GM12873 (cell line): ENCODE data around the gene CAMK1D.

Experiments
- TF ChIP-seq, protein P1 (sequence below): IDR thresholded peaks from 2 replicates; pipeline ENCODE4 v1.5.1; 2012; ENCODE audit warnings: low read depth, mild to moderate bottlenecking, moderate library complexity, low read length, control low read depth; ENCODE audit not compliant: insufficient read depth; ENCODE audit errors: missing control alignments

CAMK1D gene

DNA sequence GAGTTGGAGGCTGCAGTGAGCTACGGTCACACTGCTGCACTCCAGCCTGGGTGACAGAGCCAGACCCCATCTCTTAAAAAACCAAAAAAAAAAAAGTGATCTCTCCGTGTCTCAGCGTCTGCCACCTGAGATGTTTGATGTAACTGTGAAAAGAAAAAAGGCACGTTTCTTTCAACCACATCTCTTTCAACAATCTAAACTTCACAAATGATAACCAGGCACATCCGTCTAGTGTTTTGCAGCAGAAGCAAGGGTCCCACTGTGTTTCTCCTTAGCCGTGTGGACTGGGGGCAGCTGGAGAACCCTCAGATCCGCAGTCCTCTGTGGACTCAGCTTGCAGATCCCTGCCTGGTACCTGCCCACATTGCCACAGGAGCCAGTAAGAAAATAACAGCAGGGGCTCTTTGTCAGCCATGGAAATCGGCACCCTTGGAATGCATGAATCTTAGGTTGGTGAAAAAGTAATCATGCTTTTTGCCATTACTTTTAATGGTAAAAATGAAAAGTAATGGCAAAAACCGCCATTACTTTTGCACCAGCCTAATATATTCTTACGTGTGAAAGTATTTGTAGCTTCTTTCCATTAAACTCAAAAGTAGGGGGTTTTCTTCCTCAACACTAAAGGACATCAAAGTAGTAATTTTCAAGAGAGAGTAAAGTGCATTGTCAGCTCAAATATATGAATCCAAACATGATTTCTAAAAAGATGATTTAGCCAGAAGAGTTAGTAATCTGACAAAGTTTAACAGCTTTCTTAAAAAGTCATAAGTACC lies 375.6 kb downstream of the CAMK1D start:
- TF ChIP-seq, protein P1, sequence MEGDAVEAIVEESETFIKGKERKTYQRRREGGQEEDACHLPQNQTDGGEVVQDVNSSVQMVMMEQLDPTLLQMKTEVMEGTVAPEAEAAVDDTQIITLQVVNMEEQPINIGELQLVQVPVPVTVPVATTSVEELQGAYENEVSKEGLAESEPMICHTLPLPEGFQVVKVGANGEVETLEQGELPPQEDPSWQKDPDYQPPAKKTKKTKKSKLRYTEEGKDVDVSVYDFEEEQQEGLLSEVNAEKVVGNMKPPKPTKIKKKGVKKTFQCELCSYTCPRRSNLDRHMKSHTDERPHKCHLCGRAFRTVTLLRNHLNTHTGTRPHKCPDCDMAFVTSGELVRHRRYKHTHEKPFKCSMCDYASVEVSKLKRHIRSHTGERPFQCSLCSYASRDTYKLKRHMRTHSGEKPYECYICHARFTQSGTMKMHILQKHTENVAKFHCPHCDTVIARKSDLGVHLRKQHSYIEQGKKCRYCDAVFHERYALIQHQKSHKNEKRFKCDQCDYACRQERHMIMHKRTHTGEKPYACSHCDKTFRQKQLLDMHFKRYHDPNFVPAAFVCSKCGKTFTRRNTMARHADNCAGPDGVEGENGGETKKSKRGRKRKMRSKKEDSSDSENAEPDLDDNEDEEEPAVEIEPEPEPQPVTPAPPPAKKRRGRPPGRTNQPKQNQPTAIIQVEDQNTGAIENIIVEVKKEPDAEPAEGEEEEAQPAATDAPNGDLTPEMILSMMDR, result no peak

DNA sequence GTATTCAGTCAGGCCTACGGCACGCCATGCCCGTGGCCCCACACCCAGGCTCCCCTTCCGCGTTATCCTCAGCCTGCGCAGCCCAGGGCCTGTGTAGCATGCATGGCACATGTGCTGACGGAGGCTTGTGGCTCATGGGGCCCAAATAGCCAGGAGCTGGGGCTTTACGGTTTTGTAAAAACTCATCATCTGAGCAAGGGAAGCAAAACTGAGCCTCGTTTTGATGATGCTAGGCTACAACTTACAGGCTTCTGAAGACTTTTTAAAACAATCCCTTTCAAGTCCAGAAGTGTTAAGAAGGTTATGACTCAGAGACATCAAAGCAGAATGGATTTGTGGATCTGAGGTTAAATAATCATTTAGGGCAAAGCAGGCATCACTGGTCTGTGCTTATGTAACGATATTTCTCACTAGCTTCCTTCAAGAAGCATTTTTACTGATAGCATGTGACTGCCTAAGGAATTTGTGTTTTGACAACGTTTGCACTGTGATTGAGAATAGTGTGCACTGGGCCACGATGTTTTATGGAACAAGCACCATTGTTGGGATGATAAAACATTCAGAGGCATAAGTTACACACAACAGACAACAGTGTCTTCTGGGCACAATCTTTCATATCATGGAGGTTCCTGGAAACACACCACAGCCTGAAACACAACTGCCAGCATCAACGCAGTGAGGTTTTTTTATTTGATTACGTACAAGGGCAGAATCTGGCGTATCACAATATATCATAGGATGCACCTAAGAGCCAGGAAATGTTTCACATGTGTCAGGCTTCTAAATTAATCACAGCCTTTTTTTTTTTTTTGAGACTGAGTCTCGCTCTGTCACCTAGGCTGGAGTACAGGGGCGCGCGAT lies 377.9 kb downstream of the CAMK1D start:
- TF ChIP-seq, protein P1, result no peak

DNA sequence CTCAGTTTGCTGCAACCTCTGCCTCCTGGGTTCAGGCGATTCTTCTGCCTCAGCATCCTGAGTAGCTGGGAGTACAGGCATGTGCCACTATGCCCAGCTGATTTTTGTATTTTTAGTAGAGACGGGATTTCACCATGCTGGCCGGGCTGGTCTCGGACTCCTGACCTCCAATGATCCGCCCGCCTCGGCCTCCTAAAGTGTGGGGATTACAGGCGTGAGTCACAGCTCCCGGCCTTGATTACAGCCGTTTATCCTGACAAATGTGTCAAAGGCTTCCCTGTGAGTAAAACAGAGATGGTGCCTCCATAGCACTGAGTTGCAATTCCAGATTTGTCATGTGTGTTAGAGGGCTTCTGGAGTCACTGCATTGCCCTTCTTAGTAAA lies 378.5 kb downstream of the CAMK1D start:
- TF ChIP-seq, protein P1, result no peak

DNA sequence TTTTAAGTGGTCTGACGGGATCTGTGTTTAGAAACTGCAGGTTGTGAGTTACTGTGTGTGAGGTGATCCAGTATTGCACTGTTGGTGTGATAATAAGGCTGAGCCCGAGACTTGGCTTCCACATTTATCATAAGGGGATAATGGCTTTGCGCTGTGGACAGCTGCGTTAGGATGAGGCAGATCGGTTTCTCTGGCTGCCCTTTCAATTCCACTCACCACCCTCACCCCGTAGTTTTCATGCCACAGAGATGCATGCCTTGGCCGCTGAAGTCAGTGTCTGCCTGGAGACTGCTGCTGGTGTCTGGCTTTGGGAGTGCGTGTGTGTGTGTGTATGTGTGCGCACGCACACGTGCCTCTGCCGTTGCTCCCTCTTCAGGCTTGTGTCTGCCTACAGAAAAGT lies 379.1 kb downstream of the CAMK1D start:
- TF ChIP-seq, protein P1, result no peak

DNA sequence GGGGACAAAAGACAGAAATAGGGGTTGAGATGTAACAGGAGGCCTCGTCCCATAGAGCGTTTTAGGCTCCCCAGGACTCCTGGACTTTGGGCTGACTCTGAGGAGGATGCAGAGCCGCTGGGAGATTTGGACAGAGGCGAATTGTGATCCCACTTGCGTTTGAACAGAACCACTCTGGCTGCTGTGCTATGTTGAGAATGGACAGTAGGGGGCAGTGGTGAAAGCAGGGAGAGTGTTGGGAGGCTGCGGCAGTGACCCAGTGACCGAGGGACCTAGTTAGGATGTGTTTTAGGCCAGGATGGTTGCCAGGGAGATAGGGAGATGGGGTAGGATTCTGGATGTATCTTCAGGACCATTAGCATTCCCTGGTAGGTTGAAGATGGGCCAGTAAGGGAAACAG lies 380.5 kb downstream of the CAMK1D start:
- TF ChIP-seq, protein P1, result peak; percentile 58

DNA sequence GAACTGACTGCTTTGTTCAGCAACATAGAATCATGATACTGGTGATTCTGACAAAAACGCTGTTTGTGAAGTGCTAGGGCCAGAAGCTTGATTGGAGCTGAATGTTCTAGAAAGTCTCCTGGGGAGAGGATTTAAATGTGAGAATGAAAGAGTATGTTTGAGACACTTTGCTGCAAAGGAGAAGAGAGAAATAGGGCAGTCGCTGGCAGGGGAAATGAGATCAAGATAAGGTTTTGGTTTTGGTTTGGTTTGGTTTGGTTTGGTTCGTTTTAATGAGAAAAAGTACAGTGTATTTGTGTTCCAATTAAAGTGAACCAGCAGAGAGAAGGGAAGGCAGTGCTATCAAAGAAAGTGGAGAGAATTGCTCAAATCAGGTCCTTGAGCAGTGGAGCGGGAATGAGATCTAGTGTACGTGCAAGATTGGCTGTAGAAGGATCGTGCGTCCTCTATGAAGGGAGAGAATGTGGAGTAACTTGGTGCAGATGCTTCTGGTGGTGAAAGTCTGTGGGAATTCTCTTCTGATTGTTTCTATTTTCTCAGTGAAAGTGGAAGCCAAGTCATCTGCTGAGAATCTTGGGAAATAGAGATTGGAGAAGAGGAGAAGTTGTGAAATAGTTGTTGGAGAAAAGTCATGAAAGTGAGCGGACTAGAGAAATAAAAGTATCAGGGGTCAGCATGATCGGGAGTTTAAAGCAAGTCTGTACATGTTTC lies 381.6 kb downstream of the CAMK1D start:
- TF ChIP-seq, protein P1, result no peak

DNA sequence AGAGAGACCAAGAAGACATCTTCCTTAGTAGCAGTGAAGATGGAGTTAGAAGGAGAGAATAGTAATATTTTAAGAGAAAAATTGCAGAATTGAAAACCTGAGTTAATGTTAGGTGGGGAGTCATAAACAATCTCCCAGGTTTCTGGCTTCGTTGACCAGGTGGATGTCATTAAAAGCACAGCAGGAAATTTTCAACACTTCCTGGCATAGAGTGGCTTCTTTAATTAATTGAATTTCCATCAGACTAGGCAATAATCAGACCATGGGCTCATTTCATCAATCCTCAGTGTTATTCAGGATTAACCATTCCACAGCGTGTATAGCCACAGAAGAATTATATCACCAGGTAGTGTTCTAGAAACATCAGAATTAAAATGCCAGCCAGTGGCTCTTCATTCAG lies 383.9 kb downstream of the CAMK1D start:
- TF ChIP-seq, protein P1, result no peak
